Islet precursor cell (in vitro differentiated cells): ENCODE measurements around the gene CTNNAL1.
"Not testable (repeated sequence)": the region's sequence is repeated elsewhere in the genome, so short reads cannot be mapped to it uniquely, and the experiment has no call there.

Source experiments
- DNase-seq: peaks from one replicate; pipeline ENCODE4 v3.0.0-alpha.2; 2018

Gene CTNNAL1

GRCh38 chr9:109012876-109013678 is at the start of gene CTNNAL1:
TSS of gene CTNNAL1 (minus strand) at chr9:109013499. CDS start at chr9:109013442, 57 bp downstream.
- peak; percentile 99 for DNase-seq

- no peak for DNase-seq
Observed at GRCh38 chr9:109062543-109062942, 49.2 kb upstream of the CTNNAL1 start.

- DNase-seq: no peak
Observed at GRCh38 chr9:109060191-109060590, 46.9 kb upstream of the CTNNAL1 start.

- DNase-seq: not testable (repeated sequence)
Observed at GRCh38 chr9:109053121-109053520, 39.8 kb upstream of the CTNNAL1 start.

GRCh38 chr9:109052416-109052815 is 39.1 kb upstream of the CTNNAL1 start:
- no peak for DNase-seq

GRCh38 chr9:109051733-109052132 is 38.4 kb upstream of the CTNNAL1 start:
- no peak for DNase-seq

- no peak for DNase-seq
Observed at GRCh38 chr9:109050444-109050843, 37.1 kb upstream of the CTNNAL1 start.

- DNase-seq: no peak
Observed at GRCh38 chr9:109048822-109049221, 35.5 kb upstream of the CTNNAL1 start.

- no peak for DNase-seq
Observed at GRCh38 chr9:109047259-109047658, 34.0 kb upstream of the CTNNAL1 start.

GRCh38 chr9:109046346-109046745 is 33.0 kb upstream of the CTNNAL1 start:
- DNase-seq: no peak

- DNase-seq: no peak
Observed at GRCh38 chr9:109043578-109043977, 30.3 kb upstream of the CTNNAL1 start.

GRCh38 chr9:109040571-109040970 is 27.3 kb upstream of the CTNNAL1 start:
- no peak for DNase-seq

GRCh38 chr9:109039539-109039938 is 26.2 kb upstream of the CTNNAL1 start:
- no peak for DNase-seq

GRCh38 chr9:109037946-109038715 is 24.8 kb upstream of the CTNNAL1 start:
- DNase-seq: no peak

GRCh38 chr9:109036744-109037680 is 23.7 kb upstream of the CTNNAL1 start:
- no peak for DNase-seq

- no peak for DNase-seq
Observed at GRCh38 chr9:109035684-109036423, 22.6 kb upstream of the CTNNAL1 start.

GRCh38 chr9:109033941-109034700 is 20.8 kb upstream of the CTNNAL1 start:
- no peak for DNase-seq

GRCh38 chr9:109031241-109031640 is 17.9 kb upstream of the CTNNAL1 start:
- no peak for DNase-seq

GRCh38 chr9:109030426-109030825 is 17.1 kb upstream of the CTNNAL1 start:
- no peak for DNase-seq

- no peak for DNase-seq
Observed at GRCh38 chr9:109028457-109028856, 15.2 kb upstream of the CTNNAL1 start.

- DNase-seq: no peak
Observed at GRCh38 chr9:109027176-109027575, 13.9 kb upstream of the CTNNAL1 start.
